ENCODE measurements around the gene WIZ. TPM values are rescaled to one million over a fixed set of nuclear protein-coding genes. Genes with fewer than 3 reads are reported as not detected.
"Not testable (repeated sequence)": the region's sequence is repeated elsewhere in the genome, so short reads cannot be mapped to it uniquely, and the experiment has no call there.

WIZ gene
- polyA plus RNA-seq, 12 donors = 20.6 to 41.1 (median 25.5) TPM; not detected in 1

DNA sequence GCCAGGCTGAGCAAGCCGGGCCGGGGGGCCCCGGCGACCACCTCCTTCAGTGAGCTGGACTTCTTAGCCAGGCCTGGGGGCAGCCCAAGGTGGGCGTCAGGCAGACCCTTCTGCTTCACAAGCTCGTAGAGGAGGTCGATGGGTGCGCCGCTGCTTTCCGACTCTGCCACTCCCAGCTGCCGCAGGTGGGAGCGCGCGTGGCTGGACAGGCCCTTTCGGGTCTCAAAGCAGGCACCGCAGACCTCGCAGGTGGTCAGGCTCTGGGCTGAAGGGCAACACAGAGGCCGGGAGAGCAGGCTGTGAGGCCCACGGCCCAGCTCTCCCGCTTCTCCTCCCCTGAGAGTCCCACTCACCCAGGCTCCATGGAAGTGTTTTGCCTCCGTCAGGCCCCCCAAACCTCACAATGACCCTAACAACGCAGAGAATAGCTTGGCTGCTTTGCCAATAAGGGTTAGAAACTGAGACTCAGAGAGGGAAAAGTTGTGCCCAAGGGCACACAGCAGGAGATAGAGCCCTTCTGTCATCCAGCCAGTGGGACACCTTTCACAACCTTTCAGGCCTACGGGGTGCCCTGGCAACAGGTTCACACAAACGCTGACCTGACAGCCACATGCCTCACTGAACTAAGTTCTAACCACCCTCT is 19.8 kb downstream of the WIZ start:
- no peak for DNase-seq

DNA sequence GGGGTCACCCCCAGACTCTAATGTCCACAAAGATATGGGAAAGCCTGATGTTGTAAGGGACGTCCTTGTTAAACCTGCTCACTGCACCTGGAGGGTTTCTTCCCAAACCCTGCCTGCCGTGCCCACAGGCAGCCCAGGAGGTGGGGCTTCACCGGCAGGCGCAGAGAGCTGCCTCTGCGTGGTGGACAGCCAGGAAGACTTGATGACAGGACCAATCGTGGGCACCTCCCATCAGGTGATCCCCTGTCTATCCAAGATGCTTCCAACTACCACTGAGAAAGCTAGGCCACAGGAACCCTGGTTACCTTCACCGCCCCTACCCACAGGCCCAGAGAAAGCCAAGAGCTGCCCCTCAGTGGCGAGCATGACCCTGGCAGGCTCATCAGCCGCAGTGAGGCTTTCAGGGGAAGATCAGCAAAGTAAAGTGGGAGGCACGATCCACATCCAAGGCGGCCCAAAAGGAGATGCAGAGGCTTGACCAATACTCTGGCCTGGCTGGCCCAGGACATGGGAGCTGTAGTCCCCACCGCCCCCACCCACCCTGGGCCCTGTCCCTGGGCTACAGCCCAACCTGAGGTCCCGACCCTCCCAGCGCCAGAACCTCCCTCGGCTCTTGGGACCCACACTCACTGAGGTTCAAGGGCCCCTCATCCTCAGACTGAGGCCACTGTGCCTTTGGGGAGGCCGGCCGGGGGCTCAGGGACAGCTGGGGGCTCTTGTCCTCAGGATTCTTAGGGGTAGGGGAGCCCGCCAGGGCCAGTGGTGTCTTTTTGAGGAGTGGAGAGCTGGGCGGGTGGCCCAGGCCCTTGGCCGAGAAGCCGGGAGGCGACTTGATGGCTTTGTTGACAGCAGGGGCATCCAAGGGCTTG is 20.6 kb downstream of the WIZ start:
- DNase-seq = no peak

DNA sequence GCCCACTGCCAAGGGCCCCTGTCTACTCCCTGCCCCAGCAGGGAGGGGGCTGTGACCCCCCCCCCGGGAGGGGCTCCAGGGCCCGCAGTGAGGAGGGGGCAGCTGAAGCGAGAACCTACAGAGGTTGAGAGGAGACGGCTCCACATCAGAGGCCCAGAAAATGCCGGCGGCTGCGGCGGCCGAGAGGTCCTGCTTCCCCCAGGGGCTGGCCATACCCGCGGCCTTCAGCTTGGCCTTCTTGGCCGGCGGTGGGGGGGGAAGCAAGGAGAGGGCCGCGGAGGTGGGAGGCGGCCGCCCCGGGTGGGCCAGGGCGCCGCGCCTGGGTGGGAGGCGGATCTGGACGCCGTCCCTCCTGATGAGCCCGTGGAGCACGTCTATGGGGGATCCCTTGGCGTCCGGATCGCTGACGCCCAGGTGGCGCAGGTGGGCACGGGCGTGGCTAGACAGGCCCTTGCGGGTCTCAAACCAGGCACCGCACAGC is 21.7 kb downstream of the WIZ start:
- no peak for DNase-seq

DNA sequence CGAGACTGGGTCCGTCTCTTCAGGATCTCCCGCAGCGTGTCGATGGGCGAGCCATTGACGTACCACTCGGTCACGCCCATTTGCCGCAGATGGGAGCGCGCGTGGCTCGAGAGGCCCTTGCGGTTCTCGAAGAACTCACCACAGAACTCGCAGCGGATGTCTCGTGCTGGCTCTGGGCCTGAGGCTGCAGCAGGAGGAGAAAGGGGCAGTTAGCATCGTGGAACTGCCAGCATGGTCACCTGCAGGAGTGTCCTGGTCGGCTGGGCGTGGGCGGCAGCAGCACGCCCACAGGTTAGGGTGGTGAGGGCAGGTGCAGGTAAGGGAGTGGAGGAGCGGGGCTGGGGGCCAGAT is 22.4 kb downstream of the WIZ start:
- no peak for DNase-seq

DNA sequence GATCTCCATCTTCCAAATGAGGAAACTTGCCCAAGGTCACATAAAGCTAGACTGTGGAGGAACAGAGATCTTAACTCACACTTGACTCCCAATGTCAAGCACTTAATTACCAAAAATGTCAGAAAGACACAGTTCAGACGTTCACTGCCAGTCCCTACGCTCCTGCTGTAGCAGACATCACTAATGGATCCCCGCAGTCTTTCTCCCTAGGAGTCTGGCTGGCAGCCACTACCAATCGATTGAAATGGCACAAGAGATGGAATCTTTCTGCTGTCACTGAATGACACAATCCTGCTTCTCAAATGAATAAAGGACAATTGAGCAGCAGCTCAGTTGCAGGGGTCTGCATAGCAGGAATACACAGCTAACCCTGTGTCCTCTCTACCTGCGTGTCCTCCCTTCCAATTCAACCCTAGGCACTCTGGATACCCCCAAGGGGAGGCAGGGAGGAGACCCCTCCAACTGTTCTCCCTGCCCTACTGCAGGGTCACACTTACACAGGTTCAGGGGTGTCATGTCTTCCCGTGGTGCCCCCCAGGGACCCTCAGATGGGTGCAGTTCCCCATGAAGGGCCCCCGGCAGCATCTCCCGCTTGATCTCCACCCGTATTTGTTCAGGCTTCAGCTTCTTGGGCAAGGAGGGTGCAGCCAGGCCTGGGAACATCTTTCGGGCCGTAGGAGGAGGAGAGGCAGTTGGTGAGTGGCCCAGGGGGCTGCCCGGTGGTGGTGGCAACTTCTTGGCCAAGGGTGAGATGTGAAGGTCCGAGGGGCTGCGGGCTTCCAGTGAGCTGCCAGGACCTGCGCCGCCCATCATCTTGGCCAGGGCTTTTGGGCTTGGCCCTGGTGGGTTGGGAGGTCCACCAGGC is 23.0 kb downstream of the WIZ start:
- no peak for DNase-seq

DNA sequence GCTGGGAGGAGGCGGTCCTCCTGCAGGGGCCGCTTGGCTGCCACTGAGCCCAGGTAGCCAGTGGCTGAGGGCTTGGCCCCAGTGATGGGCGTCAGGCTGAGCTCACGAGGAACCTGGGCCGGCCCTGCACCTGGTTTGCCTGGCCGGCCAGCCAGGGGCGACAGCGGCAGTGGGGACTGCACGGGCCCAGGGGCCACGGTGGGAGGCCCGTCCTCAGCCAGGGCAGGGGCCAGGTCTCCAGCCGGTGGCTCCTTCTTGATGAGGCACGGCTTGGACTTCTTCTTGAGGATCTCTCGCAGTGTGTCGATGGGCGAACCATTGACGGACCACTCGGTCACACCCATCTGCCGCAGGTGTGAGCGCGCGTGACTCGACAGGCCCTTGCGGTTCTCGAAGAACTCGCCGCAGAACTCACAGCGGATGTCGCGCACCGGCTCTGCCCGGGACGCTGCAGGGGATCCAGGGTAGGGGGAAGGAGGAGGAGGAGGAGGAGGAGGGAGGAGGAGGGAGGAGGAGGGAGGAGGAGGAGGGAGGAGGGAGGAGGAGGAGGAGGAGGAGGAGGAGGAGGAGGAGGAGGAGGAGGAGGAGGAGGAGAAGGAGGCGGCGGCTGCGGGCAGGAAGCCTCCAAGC is 24.3 kb downstream of the WIZ start:
- DNase-seq = no peak

DNA sequence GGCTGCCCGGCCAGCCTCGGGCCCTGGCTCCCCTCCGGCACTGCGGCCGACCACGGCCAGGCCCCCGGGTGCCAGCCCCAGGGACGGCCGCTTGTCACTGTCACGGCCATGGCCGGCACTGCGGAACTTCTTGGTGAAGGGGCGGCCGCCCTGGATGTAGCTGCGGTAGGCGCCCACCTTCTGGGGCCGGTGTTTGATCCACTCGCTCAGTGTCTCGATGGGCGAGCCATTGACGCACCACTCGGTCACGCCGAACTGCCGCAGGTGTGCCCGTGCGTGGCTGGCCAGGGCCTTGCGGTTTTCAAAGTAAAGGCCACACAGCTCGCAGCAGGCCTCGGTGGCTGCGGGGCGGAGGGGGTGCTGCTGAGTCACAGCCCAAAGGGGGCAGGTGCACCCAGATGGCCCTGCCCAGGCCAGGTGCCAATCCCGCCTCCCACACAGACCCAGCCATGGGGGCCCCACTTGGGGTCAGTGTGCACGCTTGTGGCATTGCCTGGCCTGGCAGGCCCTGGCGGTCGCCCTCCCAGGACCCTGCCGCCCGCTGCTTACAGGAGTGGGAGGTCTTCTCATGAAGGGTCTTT is 25.0 kb downstream of the WIZ start:
- DNase-seq = no peak

DNA sequence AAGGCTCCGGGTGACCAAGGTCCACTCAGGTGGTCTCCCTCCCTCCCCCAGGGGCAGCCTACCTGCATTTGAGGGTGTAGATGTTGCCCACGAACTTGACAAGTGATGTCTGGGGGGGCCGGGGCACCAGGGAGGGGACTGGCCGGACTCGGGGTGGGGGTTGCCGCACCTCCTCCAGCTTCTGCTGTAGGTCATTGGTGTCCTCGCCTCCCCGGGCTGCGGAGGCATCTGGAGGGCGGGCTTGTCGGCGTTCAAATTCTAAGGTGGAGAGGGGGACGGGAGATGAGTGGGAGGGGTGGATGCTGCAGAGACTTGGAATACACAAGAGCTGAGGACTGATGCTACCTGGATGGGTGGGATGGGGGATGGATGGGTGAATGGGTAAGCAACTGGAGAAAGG is 25.6 kb downstream of the WIZ start:
- no peak for DNase-seq

DNA sequence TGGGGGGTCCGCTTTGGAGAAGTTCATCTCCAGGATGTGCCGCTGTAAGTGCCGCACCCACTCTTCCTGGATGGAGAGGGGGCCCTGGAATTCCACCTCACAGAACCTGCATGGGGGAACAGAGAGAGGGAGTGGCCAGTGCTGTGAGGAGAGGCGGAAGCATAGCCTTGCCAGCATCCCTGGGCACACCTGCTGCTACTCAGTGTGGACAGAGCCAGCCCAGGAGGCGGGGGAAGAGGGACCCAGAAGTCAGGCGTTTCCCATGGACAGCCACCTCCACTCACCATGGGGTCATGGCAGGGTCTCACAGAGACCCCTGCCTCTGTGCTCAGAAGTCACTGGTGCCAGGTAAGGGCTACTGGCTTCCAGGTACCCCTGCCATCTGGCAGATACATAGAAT is 26.6 kb downstream of the WIZ start:
- no peak for DNase-seq

DNA sequence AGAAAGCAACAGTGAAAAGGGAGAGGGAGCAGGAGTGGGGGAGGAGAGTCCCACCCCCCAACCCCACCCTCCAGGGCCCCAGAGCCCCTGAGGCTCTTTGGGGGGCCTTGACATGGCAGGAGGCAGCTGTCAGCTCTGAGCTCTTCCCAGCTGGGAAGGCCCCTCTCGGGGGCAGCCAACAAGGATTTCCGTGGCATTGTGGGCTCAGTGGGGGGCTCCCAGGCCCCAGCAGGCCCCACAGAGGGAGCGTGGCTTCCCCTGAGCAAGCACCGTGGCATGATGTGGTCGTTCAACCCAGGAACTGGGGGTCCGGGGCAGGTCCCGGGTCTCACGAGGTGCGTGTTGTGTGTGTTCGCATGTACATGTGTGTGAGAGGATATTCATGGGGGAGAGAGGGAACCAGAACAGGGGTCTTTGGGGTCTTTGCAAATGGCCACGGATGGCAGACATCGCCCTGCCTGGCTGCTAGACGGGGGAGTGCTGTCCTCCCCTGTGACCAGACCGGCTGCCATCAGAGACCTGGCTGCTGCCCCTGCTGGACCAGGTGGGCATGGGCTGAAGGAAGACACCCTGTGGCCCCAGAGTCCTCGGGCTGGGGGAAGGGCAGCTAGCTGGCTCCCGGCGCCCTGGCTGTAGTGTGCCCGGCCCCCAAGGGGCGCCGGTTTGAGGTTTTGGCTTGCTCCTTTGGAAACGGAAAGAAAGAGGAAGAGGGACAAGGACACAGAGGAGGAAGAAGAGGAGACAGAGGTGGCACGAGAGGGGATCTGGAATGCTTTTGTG is 27.3 kb downstream of the WIZ start:
- no peak for DNase-seq

DNA sequence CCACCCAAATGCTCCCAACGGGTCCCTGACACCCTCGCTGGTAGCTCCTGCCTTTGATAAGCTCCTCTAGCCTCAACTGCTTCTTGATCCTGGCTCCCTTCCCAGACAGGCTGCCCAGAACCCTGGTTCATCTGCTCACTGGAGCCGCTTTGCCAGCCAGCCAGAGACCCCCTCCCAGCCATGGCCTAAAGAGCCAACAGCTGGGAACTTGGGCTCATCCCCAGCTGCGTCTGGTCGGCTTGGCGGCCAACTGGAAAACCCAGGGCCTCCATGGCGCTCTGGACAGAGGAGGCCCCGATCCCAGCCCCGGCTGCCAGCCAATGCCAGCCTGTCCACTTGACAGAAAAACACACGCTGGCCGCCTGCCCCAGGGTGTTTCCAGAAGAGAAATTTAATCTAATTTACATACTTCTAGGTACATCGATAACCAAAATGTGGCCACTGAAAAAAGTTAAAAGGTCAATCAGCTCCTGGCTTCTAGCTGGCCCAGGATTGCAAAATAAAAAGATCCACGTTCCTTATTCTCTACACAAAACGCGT is 28.0 kb downstream of the WIZ start:
- peak; percentile 54 for DNase-seq

DNA sequence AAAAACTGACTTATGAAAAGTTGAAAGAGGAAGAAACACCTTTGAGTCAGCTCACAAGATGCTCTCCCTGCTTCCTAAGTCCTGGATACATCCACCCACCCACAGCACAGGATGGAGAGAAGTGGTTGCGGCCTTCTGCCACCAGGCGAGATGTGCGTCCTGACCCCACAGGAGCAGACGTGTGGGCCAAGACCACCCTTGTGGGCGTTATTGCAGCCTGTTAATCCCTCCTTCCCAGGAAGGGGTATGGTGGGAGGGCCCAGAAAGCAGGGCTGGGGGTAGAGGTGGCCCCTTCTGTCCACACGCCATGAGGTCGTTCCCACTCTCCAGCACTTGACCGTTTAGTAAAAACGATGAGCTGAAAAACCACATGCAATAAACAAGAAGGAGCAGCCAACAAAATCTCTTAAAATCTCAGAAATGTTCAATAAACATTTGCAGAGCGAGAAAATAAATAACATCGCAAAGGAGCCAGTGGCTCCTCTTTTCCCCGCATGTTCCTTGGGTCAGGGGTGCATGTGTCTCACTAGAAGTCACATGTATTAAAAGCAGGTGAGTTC is 28.5 kb downstream of the WIZ start:
- no peak for DNase-seq

DNA sequence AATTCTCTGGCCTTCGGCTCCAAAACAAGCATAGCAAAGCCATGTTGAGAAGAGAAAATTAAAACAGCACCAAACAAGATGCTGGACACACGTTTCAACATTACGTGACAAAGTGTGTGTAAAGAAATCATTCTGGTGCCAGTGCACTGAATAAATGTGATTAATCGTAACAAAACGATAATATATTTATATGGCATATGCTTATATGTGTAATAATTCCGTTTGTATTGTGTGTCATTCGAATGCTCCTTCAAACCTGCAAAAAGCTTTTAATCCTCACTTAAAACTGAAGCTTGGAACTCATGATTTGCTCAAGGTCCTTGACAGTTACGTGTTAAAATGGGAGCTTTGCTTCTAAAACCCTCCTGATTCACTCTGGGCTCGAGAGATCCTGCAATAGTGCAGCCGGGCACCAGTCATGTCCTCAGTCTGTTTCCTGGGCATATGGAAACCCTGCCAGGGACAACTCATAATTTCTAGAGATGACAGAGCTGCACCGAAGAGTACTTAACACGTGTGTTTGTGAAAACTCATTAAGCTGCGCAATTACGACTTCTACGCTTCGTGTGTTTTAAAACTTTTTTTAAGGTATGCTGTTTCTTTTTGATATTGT is 30.2 kb downstream of the WIZ start:
- DNase-seq = no peak

DNA sequence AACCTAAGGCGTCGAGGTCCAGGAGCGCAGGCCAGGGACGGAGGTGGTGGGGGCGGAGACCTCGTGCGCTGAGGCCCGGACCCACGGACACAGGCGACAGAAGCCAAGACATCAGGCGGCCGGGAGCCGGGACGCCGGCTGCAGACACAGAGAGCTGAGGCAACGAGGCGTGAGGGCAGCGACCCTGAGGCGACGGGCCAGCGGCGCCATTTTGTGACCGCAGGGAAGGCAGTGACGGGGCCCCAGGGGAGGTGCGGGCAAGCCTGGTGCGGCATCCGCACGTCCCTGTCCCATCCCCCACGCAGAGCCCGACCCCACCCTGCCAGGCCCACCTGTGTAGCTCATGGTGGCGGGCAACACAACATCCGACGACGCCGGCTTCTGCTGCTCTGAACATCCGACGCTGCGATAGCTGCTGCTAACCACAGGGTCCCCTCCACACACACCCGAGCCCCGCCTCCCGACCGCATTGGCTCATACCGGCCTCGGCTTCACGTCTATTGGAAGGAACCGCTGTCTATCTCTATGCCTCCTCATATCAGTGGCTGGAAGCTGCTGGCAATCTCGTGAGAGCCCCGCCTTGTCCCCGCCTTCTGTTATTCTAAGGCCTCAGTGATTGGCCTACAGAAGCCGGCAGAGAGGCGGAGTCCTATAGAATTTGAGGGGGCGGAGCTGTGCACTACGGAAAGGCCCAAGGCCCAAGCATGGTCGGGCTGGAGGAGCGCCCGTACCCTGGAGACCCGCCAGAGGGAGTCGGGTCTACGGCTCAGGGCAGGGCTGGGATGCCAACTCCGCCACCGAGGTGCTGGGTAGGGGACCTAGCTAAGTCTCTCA is 31.0 kb downstream of the WIZ start, which contains the start of gene AKAP8L:
Gene AKAP8L (minus strand): TSS at position 410 of the 834 bp plus-strand sequence. CDS start 65 bp downstream, at position 345.
- DNase-seq = peak; percentile 99

DNA sequence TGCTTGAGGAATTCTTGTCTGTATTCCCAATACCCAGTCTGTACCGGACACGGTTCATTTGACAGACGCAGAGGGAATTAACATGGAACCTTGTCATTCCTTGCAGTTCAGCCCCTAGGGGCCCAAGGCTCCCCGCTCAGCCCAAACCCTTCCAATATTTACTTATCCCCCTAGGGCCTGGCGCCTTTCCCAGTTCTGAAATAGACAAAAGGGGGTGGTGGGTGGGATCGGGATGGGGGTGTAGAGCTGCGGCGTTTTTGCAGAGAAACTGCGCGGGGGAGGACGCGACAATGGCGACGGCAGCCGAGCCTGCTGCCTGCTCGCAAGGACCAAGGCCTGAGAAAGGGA is 31.6 kb downstream of the WIZ start:
- no peak for DNase-seq

DNA sequence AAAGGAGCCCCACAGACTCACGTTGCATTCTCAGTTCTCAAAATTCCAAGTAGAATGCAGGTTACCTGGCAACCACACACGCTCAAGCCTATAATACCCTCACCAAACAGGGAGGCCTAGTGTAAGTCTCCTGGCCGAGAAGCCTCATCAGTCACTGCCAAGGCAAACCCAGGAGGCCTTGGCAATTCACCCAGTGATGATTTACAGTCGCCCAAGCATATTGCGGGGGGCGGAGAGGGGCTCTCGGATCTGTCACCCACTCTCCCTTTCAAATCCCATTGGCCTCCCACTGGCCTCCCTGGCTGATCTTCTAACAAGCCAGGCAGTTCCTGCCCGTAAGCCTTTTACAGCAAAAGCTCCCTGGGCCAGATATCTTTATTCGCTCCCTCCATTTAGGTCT is 32.1 kb downstream of the WIZ start:
- DNase-seq = no peak

DNA sequence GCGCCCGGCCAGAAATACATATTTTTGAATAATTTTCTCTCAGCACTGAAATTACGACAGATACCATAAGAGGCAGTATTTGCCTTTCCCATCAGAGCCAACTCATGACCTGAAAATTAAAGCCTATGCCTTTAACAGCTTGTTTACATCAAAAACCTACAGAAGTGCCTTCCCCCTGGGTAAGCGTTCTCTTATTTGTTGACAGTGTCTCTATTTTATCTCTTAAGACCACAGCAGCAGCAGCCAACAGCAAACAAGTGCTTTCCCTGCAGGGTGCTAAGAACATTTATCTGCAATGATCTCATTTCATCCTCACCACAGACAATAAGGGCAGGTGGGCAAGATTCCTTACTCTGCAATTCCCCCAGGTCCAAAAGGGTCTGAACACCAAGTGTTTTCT is 36.9 kb downstream of the WIZ start:
- no peak for DNase-seq

DNA sequence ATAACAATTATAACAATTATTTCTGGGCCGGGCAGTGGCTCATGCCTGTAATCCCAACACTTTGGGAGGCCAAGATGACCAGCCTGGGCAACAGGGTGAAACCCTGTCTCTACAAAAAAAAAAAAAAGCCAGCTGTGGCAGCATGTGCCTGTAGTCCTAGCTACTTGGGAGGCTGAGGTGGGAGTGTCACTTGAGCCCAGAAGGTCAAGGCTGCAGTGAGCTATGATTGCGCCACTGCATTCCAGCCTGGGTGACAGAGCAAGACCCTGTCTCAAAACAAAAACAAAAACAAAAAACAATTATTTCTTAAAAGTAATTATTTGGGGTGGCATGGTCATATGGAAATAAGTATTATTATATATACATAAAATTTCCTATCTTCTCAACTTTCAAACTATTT is 38.4 kb downstream of the WIZ start:
- DNase-seq = not testable (repeated sequence)

DNA sequence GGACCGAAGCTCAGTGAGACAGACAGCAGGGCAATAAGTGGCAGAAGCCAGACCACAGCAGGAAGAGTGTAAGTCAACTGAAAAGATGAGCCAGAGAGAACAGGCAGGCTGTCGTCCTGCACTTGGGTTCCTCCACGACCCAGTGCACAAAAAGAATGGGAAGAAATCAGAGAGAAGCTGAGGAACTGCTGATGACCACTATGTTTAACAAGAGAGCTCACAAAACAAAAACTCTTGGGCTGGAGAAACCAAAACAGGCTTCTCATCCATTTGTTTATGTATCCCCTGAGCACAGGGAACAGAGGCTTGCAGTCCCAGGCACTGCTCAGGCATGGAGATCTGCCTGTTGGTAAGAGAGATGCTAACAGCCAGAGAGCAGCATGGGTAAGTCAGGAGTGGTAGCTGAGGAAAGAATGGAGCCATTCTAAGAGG is 45.0 kb downstream of the WIZ start:
- no peak for DNase-seq

Measured in muscle of arm (tissue), 12 donors.